ENCODE results near the gene AZU1. TPM values are rescaled to one million over a fixed set of nuclear protein-coding genes. Genes with fewer than 3 reads are reported as not detected.
"Not testable (repeated sequence)": the region's sequence is repeated elsewhere in the genome, so short reads cannot be mapped to it uniquely, and the experiment has no call there.

The AZU1 gene
- polyA plus RNA-seq, 3 donors, result 2.7 to 5.7 (median 4.3) TPM

- H4K20me1 ChIP-seq (ENCODE audit: insufficient read depth, low read length), result peaks cover 15% of the 10 kb centered on the region
- Mint-ChIP-seq H3K36me3 (peaks cover 2 to 20% of the 10 kb centered on the region in 2 donors), H3K4me3 (no peak overlapping the region), H3K27ac (peak overlapping the region in 1 of 7 donors; percentile 0), H3K27me3 (ENCODE audit: low read depth in 3 of 3) (peaks cover 0 to 1% (median 1%) of the 10 kb centered on the region in 3 donors), H3K4me1 (peaks cover 1% of the 10 kb centered on the region), H3K9me3 (peaks cover 0 to 11% (median 0%) of the 10 kb centered on the region in 7 donors)
- H3K4me1 ChIP-seq (ENCODE audit: control insufficient read depth in 1 of 2, insufficient read depth in 2 of 2, low read length in 2 of 2), result no peaks in the 10 kb centered on the region
- no peak for TF ChIP-seq CTCF (IDR thresholded peaks at IDR 0.05)
- H3K27me3 ChIP-seq (ENCODE audit: control insufficient read depth in 2 of 2, insufficient read depth in 2 of 2, low read length in 2 of 2), result no peaks in the 10 kb centered on the region
- H3K9me3 ChIP-seq (replicated peaks in 1 of 2; ENCODE audit: control insufficient read depth in 1 of 2, insufficient read depth in 1 of 2, low read length in 2 of 2), result no peaks in the 10 kb centered on the region
- no peak overlapping the region for H3K27ac ChIP-seq (ENCODE audit: low read depth in 1 of 2, low read length in 2 of 2)
- H3K36me3 ChIP-seq (replicated peaks in 1 of 2; ENCODE audit: control insufficient read depth in 1 of 2, insufficient read depth in 2 of 2, low read length in 2 of 2), result peaks cover 6 to 8% of the 10 kb centered on the region in 2 donors
- H3K4me3 ChIP-seq (replicated peaks in 1 of 3; ENCODE audit: low read depth in 2 of 3, low read length in 3 of 3), result no peak overlapping the region
- no peak for DNase-seq
- H2AFZ ChIP-seq (ENCODE audit: insufficient read depth, low read depth, low read length, poor library complexity, severe bottlenecking), result no peak overlapping the region
- intact Hi-C loops (cut with micrococcal nuclease), result loop anchor here in 1 of 2 donors (5.0 kb wide), 1 partner anchor 36 kb away; the partner anchor contains the start of gene ELANE
- H3K4me2 ChIP-seq (replicated peaks; ENCODE audit: extremely low read depth, low read length, poor library complexity, severe bottlenecking), result no peak overlapping the region
- WGBS (ENCODE audit: insufficient coverage), result 97% methylated on average over 2 of the region's 2 CpGs
- no peak overlapping the region for H3K9ac ChIP-seq (ENCODE audit: insufficient read depth, low read length, poor library complexity, severe bottlenecking)
- H3K79me2 ChIP-seq (ENCODE audit: insufficient read depth, low read length), result peaks cover 16% of the 10 kb centered on the region
These were observed 11.2 kb upstream of the AZU1 start for GRCh38 chr19:816500-816857.

GRCh38 chr19:820212-820611 lies 7.4 kb upstream of the AZU1 start:
- H3K4me1 Mint-ChIP-seq, result peaks cover 25% of the 10 kb centered on the region
- H2AFZ ChIP-seq (ENCODE audit: insufficient read depth, low read depth, low read length, poor library complexity, severe bottlenecking); H3K27ac ChIP-seq (ENCODE audit: low read depth in 1 of 2, low read length in 2 of 2); H3K4me3 Mint-ChIP-seq; H3K9ac ChIP-seq (ENCODE audit: insufficient read depth, low read length, poor library complexity, severe bottlenecking); H3K27ac Mint-ChIP-seq; H3K36me3 Mint-ChIP-seq; H3K36me3 ChIP-seq (replicated peaks in 1 of 2; ENCODE audit: control insufficient read depth in 1 of 2, insufficient read depth in 2 of 2, low read length in 2 of 2); H3K4me3 ChIP-seq (replicated peaks in 1 of 3; ENCODE audit: low read depth in 2 of 3, low read length in 3 of 3); H3K9me3 ChIP-seq (replicated peaks in 1 of 2; ENCODE audit: control insufficient read depth in 1 of 2, insufficient read depth in 1 of 2, low read length in 2 of 2); H3K9me3 Mint-ChIP-seq; H3K4me2 ChIP-seq (replicated peaks; ENCODE audit: extremely low read depth, low read length, poor library complexity, severe bottlenecking); H3K27me3 Mint-ChIP-seq (ENCODE audit: low read depth in 3 of 3); intact Hi-C loops (cut with micrococcal nuclease); H3K27me3 ChIP-seq (ENCODE audit: control insufficient read depth in 2 of 2, insufficient read depth in 2 of 2, low read length in 2 of 2); DNase-seq; H4K20me1 ChIP-seq (ENCODE audit: insufficient read depth, low read length): not testable (repeated sequence)
- 90% methylated on average over 2 of the region's 5 CpGs for WGBS (ENCODE audit: insufficient coverage)
- Histone ChIP-seq H3K4me1 (ENCODE audit: control insufficient read depth in 1 of 2, insufficient read depth in 2 of 2, low read length in 2 of 2) (peaks cover 26 to 29% of the 10 kb centered on the region in 2 donors), H3K79me2 (ENCODE audit: insufficient read depth, low read length) (peaks cover 48% of the 10 kb centered on the region)
